Middle frontal gyrus (tissue), 1 donor: ENCODE measurements around the gene NELFB.

ENCODE experiments used
- DNase-seq: peaks from one replicate; pipeline ENCODE4 v3.0.0-alpha.2; 2015; ENCODE audit warnings: low spot score; ENCODE audit errors: extremely low spot score

Gene NELFB

DNA sequence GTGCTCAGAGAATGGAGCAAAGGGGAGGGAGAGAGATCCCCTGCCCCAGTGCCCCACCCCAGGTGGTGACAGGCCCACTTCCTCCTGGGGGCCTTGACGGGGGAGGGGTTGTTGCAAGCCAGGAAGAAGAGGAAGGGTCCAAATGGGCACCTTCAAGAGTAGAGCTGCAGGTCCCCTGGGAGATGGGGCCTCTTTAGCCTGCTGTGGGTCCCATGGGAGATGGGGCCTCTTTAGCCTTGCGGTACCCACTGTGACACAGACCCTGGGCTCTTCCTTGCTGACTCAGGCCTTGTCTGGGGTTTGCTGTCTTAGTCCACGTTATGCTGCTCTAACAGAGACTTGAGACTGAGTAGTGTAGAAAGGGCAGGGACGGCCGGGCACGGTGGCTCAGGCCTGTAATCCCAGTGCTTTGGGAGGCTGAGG, 12.8 kb downstream of the NELFB start:
- DNase-seq = no peak

GRCh38 chr9:137268538-137269201, 13.5 kb downstream of the NELFB start:
- DNase-seq = no peak

GRCh38 chr9:137269231-137269772, 14.2 kb downstream of the NELFB start:
- no peak for DNase-seq

GRCh38 chr9:137270929-137271695, 16.0 kb downstream of the NELFB start:
- DNase-seq = no peak

DNA sequence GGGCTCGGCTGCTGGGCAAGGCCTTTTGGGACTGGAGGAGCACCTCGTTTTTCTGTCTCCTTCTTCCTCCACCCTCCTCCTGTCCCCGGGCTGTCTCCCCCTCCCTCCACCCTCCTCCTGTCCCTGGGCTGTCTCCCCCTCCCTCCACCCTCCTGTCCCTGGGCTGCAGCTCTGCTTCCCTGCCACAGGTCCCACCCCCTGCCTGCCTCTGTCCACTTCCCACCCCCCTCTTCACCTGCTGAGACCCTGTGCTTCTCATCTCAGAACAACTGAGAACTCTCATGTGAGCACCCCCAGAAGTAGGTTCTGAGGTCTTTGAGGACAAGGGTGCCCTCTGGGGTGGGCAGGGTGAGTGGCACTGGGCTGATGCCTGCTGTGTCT, 16.6 kb downstream of the NELFB start:
- DNase-seq = no peak

GRCh38 chr9:137272241-137273094, 17.3 kb downstream of the NELFB start:
- DNase-seq = no peak

GRCh38 chr9:137273095-137273490, 18.0 kb downstream of the NELFB start:
- no peak for DNase-seq

DNA sequence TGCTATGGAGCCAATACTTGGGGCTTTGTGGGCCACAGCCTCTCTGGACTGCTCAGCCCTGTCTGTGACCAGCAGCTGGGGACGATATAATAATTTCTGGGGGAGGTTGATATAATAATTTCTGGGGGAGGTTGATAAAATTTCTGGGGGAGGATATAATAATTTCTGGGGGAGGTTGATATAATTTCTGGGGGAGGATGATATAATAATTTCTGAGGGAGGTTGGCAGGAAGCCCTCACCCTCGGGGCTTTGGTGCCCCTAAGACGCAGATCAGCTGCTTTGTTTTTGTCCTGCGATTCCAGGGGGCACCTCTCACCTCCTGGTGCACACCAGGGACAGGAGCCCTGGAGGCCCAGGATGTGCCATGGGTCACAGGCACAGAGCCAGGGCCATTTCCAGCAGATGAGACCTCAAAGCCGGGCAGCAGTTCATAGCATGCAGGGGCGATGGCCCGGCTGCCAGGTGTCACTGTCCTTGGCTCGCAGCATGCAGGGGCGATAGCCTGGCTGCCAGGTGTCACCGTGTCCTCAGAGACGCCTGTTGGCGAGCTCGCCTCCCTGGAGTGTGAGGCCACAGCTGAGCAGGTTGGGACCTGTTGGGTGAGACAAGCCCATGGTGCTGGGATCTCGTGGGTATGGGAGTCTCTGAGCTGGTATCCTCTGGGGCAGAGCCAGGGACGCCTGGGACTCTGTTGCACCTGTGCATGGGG, 18.6 kb downstream of the NELFB start:
- no peak for DNase-seq

GRCh38 chr9:137275203-137275587, 20.1 kb downstream of the NELFB start:
- DNase-seq = no peak

DNA sequence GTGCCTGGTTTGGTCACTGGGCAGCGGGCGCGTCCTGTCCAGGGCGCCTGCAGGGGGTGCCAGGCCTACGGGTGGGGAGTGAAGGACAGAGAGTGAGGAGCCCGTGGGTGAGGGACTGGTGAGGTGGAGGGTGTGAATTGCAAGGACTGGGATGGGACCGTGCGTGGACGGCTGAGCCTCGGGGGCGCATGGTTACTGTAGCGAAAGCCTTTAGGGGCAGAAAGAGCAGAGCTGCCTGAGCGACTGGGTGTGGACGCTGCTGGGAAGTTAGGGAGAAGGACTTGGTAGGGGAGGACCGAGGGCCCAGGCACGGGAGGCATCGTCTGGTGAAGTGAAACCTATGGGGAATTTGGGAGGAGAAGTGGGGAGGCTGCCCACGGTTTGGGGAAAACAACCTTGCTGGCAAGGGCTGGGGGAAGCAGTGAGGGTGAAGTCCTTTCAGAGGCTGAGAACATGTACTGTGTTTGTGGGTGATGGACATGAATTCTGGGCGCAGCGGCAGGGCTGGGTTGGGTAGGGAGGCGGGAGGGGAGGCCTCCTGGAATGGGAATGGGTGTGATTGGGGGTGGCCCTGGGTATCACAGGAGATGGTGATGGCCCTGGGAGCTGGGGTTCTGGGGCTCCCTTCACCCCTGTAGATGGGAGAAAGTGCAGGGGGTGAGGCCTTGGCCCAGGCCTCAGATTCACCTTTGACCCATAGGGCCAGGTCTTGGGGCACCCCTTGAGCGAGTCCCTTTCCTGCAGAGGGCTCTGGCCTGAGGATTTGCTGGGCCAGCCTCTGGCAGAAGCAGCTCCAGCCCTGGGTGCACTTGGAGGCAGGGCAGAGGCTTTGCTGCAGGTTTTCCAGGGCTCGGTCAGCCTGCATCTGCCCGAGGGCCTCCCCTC, 20.7 kb downstream of the NELFB start:
- no peak for DNase-seq

GRCh38 chr9:137276473-137277328, 21.6 kb downstream of the NELFB start:
- DNase-seq = no peak

- no peak for DNase-seq
These were observed 22.4 kb downstream of the NELFB start, which contains the start of gene TOR4A for GRCh38 chr9:137277329-137278041. Gene TOR4A (plus strand): TSS chr9:137277726. CDS start chr9:137278690, 964 bp downstream.

GRCh38 chr9:137278061-137278701, 23.1 kb downstream of the NELFB start:
- DNase-seq = no peak

DNA sequence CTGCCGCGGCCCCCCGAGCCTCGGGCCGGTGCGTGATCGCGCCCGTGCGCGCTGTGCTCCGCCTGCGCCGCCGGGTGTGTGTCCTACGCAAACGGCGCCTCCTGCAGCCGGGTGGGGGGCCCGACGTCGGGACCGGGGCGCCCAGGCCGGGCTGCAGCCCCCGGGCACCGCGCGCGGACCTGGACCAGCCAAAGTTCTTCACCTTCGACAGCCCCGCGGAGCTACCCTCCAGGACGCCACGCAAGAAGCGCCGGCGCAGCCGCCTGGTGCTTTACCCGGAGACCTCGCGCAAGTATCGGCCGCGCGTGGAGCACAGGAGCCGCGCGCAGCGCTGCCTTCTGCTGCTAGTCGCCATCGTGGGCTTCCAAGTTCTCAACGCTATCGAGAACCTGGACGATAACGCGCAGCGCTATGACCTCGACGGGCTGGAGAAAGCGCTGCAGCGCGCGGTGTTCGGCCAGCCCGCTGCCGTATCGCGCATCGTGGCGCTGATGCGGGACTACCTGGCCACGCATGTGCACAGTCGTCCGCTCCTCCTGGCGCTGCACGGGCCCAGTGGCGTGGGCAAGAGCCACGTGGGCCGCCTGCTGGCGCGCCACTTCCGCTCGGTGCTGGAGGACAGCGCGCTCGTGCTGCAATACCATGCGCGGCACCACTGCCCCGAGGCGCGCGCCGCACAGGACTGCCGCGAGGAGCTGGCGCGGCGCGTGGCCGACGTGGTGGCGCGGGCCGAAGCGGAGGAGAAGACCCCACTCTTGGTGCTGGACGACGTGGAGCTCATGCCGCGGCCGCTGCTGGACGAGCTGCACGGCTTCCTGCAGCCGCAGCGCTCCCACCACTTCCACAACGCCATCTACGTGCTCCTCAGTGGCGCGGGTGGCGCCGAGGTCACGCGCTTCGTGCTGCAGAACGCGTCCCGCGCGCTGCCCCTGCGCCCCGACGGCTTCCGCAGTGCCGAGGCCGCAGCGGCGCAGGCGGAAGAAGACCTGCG, 23.9 kb downstream of the NELFB start:
- DNase-seq = no peak

GRCh38 chr9:137279741-137280473, 24.8 kb downstream of the NELFB start:
- DNase-seq = no peak
